Activated T-cell treated with anti-CD3 and anti-CD28 coated beads, Interleukin-2, amount 50 U/mL, for 4 hours (primary cell): ENCODE data around the gene FGGY. TPM values are rescaled to one million over a fixed set of nuclear protein-coding genes. Genes with fewer than 3 reads are reported as not detected.

ENCODE experiments used
- ATAC-seq, 2 donors: fragments of 200-7000 bp; cut with Tn5 transposase; one replicate each; pipeline ENCODE4 v1.10.0; 2021
- DNase-seq: peaks from one replicate; pipeline ENCODE4 v3.0.0-alpha.2; 2020
- H3K27me3 Mint-ChIP-seq: one replicate; pipeline ENCODE4 v1.8.0; 2021; ENCODE audit warnings: low read depth, mixed read lengths
- H3K36me3 Mint-ChIP-seq: one replicate; pipeline ENCODE4 v1.8.0; 2022; ENCODE audit warnings: mixed read lengths; ENCODE audit not compliant: insufficient read depth
- H3K4me1 Mint-ChIP-seq: one replicate; pipeline ENCODE4 v1.8.0; 2021; ENCODE audit warnings: low read depth, mixed read lengths
- H3K4me3 Mint-ChIP-seq: one replicate; pipeline ENCODE4 v1.8.0; 2021; ENCODE audit warnings: mild to moderate bottlenecking, moderate library complexity, mixed read lengths
- H3K9me3 Mint-ChIP-seq: one replicate; pipeline ENCODE4 v1.8.0; 2021; ENCODE audit warnings: mixed read lengths
- total RNA-seq, 3 donors: library from RNA; stranded (reverse); gene quantifications; one replicate each; pipeline ENCODE4 v1.2.1, GENCODE V29; 2021

Gene FGGY
- total RNA-seq, 3 donors from 2014 or later, result 2.5 to 4.8 (median 3.1) TPM

DNA sequence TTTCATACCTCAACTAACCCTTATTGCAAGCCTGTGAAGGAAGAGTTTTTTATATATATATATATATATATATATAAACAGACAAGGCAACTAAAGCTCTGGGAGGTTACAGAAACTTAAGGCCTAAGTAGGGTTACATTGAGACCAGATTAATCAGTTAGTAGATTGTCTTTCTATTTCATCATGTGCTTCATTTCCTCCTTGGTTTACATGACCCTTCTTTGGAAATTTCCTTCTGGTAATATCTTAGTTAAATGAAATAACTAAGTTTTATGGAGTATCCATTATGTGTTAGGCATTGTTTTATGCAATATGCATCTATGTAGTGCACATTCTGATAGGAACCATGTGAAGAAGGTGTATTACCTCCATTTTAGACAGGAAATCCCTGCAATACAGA, 112.7 kb downstream of the FGGY start:
- no peaks in the 10 kb centered on the region for H3K9me3 Mint-ChIP-seq
- H3K27me3 Mint-ChIP-seq, result no peaks in the 10 kb centered on the region

DNA sequence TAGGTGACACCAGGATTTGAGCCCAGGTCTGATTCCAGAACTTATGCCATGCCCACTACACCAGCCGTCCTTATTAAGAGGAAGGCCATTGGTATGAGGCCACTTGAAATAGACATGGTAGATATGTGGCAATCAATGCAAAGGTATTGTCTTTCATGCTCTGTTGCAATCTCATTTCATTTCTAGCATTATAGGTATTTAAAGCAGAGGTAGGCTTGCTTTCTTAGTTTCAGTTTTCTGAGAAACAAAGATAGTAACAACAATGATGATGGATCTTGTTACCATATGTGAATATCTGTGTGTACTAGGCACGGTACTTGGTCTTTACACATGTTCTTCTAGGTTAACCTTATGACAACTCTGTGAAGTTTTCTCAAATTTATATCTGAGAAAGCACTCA, 113.1 kb downstream of the FGGY start:
- Mint-ChIP-seq H3K4me1 (no peaks in the 10 kb centered on the region), H3K9me3 (no peaks in the 10 kb centered on the region), H3K4me3 (no peak overlapping the region), H3K36me3 (no peaks in the 10 kb centered on the region), H3K27me3 (no peaks in the 10 kb centered on the region)
- ATAC-seq (no peak), DNase-seq (no peak)

More for the DNA sequence above, 112.7 kb downstream of the FGGY start:
- Mint-ChIP-seq H3K4me1 (no peaks in the 10 kb centered on the region), H3K4me3 (no peak overlapping the region), H3K36me3 (no peaks in the 10 kb centered on the region)
- no peak for DNase-seq
- no peak for ATAC-seq

DNA sequence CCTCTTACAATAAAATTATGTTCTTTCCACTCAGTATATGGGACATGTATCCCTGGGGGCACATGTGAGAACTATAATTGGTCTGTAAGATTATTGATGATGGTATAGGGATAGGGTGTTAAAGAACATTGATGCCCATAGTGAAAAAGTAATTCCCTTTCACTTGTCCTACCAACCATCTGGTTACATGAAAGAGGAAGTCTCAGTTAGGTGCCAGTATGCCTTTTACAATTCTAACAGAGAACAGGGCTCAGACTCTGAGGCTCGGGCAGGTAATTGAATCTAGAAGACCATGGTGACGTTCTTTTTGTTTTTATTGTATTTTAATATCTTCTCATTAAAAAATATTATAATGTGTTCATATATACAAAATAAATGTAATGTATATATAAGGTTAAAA, 113.6 kb downstream of the FGGY start:
- H3K9me3 Mint-ChIP-seq, result no peaks in the 10 kb centered on the region

DNA sequence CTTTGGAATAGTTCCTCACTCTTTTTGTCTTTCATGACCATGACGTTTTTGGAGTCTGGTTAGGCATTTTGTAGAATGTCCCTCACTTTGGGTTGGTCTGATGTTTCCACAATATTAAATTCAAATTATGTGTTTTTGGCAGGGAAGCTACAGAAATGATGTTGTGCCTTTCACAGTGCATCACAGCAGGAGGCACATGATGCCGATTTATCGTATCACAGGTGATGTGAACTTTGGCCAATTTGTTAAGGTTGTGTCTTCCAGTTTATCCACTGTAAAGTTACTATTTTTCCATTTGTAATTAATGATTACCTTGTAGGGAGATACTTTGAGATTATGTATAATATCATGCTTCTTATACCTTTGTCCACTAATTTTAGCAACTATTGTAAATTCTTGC, 114.3 kb downstream of the FGGY start:
- DNase-seq (no peak), ATAC-seq (no peak)
- Mint-ChIP-seq H3K4me1 (no peaks in the 10 kb centered on the region), H3K4me3 (no peak overlapping the region), H3K36me3 (no peaks in the 10 kb centered on the region), H3K9me3 (no peaks in the 10 kb centered on the region), H3K27me3 (no peaks in the 10 kb centered on the region)

More for the DNA sequence above, 113.6 kb downstream of the FGGY start:
- Mint-ChIP-seq H3K4me1 (no peaks in the 10 kb centered on the region), H3K36me3 (no peaks in the 10 kb centered on the region), H3K4me3 (no peak overlapping the region), H3K27me3 (no peaks in the 10 kb centered on the region)
- DNase-seq (no peak), ATAC-seq (no peak)

DNA sequence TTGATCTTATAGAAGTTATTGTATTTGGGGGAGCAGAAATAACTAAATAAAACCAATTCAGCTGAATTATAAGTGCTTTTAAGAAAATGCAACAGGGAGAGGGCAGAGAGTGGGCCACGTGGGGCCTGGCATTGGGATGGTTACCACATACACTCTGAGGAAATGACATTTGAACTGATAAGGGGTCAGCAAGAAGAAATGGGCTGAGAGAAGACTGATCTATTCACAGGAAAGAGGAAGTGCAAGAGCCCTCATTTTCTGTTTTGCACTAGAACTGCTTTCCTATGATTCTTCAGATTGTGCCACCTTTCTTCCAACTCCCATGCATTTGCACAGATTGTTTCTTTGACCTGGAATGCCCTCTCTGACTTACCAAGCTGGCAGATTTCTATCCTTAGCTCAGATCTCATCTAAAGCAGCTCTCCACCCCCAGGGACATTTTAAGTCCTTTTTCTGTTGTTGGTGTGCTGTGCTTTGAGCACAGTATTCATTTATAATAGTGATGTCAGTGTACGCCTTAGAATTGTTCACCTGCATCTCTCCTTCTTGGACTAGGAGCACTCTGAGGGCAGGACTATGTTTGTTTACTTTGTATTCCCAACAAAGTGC, 115.9 kb downstream of the FGGY start:
- DNase-seq (no peak), ATAC-seq (no peak)
- Mint-ChIP-seq H3K27me3 (no peaks in the 10 kb centered on the region), H3K9me3 (no peaks in the 10 kb centered on the region), H3K4me3 (no peak overlapping the region), H3K4me1 (no peaks in the 10 kb centered on the region), H3K36me3 (no peaks in the 10 kb centered on the region)

DNA sequence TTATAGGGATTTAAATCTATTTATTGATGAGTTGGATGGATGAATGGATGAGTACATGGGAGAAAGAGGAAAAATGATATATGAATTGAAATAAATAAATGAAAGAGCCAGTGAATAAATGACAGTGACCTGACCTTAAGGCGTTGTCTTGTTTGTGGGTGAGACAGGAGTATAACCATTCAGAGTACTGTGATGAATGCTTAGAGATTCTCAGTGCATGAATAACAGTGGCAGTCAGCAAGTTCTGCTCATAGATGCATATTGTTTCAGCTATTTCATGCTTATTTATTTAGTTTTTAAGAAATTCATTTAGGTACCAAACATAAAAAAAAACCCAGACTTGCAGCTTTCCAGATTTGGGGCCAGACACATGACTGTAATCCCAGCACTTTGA, 116.4 kb downstream of the FGGY start:
- Mint-ChIP-seq H3K4me3 (no peak overlapping the region), H3K4me1 (no peaks in the 10 kb centered on the region), H3K36me3 (no peaks in the 10 kb centered on the region), H3K9me3 (no peaks in the 10 kb centered on the region), H3K27me3 (no peaks in the 10 kb centered on the region)
- DNase-seq (no peak), ATAC-seq (no peak)

DNA sequence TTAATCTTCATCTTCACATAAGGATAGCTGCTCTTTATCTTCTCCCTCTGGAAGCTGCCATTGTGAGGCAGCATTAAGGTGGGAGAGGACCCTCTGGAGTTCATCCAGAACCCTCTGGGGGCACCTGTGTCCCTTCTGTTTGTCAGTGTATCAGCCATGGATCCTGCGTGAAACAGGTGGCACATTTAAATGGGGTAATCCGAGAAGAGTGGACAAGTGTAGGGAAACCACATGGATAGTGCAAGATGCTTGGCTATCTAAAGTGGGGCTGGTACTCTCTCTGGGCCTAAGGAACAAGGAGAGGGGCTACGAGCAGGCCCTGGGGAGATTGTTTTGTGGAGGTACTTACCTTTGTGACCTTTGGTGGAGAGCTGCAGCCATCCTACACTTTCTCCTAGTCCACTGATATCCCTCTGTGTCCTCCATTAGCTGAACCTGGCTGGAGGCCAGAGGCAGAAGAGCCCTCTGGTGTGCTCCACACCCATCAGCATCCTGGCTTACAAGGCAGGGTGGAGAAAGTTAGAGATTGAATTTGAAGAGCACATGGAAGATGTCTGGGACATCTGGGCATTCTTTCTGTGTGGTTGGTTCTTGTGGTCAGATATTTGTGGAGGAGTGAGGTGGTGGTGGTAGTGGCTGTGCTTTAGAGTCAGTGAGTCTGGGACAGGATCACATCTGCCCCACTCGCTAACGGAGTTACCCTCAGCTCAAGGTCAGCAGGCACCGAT, 117.7 kb downstream of the FGGY start:
- Mint-ChIP-seq H3K4me1 (no peaks in the 10 kb centered on the region), H3K36me3 (no peaks in the 10 kb centered on the region), H3K9me3 (no peaks in the 10 kb centered on the region), H3K27me3 (no peaks in the 10 kb centered on the region), H3K4me3 (no peak overlapping the region)
- DNase-seq (no peak), ATAC-seq (no peak)

DNA sequence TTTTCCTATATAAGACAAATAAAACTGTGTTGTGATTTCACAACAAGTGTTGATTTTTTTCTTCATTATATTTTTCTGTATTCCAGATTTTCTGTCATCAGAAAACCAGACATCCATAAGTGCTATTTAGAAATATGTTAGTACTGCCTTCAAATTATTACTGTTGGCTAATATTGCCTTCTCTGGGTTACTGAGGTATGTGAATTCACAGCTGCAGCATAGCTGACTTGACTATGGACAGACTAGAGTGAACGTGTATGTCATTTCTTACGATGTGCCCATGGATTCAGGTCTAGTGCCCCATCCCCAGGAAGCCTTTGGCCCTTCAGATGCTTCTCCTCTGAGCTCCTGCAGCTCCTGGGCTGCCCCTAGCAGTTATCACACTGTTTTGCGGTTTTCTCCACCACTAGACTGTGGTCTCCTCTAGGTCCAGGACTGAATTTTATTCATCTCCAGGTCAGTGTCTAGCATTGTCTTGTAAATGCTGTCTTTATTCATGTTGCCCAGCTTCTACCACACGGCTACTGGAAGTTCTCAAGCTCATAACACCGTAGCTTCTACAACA, 118.5 kb downstream of the FGGY start:
- Mint-ChIP-seq H3K4me3 (no peak overlapping the region), H3K36me3 (no peaks in the 10 kb centered on the region), H3K9me3 (no peaks in the 10 kb centered on the region), H3K27me3 (no peaks in the 10 kb centered on the region), H3K4me1 (no peaks in the 10 kb centered on the region)
- no peak for ATAC-seq
- DNase-seq, result no peak

DNA sequence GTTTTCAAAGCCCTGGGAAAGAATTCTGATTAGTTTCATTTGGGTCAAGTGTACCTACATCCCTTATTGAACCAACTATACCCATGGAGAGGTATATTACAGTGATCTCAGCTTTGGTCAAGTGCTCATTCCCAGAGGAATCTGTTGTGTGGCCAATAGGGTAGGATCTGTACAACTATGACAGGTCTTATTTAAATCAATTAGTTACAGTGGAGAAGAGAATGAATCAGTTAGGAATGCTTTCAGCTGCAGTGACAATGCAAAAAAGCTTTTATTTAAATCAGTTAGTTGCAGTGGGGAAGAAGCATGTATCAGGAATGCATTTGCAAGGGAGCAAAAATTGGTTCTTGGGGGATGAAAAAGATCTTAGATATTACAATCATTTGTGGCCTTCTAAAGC, 119.0 kb downstream of the FGGY start:
- no peak for DNase-seq
- H3K4me1 Mint-ChIP-seq, result no peaks in the 10 kb centered on the region
- no peaks in the 10 kb centered on the region for H3K36me3 Mint-ChIP-seq
- H3K9me3 Mint-ChIP-seq, result no peaks in the 10 kb centered on the region
- no peak overlapping the region for H3K4me3 Mint-ChIP-seq
- no peak for ATAC-seq
- H3K27me3 Mint-ChIP-seq, result no peaks in the 10 kb centered on the region

DNA sequence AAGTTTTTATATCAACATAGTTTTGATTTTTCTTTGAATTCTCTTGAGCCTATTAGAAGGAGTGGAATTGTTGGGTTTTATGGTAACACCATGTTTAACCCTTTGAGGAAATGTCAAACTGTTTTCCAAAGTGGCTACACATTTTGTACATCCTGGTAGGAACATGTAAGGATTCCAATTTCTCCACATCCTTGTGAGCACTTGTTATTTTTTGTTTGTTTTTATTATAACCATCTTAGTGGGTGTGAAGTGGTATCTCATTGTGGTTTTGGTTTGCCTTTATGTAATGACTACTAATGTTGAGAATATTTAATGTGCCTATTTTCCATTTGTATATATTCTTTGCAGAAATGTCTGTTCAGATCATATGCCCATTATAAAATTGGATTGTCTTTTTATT, 120.5 kb downstream of the FGGY start:
- H3K4me3 Mint-ChIP-seq, result no peak overlapping the region
- no peaks in the 10 kb centered on the region for H3K36me3 Mint-ChIP-seq
- no peaks in the 10 kb centered on the region for H3K27me3 Mint-ChIP-seq
- ATAC-seq, result no peak
- H3K4me1 Mint-ChIP-seq, result no peaks in the 10 kb centered on the region
- H3K9me3 Mint-ChIP-seq, result no peaks in the 10 kb centered on the region
- no peak for DNase-seq

DNA sequence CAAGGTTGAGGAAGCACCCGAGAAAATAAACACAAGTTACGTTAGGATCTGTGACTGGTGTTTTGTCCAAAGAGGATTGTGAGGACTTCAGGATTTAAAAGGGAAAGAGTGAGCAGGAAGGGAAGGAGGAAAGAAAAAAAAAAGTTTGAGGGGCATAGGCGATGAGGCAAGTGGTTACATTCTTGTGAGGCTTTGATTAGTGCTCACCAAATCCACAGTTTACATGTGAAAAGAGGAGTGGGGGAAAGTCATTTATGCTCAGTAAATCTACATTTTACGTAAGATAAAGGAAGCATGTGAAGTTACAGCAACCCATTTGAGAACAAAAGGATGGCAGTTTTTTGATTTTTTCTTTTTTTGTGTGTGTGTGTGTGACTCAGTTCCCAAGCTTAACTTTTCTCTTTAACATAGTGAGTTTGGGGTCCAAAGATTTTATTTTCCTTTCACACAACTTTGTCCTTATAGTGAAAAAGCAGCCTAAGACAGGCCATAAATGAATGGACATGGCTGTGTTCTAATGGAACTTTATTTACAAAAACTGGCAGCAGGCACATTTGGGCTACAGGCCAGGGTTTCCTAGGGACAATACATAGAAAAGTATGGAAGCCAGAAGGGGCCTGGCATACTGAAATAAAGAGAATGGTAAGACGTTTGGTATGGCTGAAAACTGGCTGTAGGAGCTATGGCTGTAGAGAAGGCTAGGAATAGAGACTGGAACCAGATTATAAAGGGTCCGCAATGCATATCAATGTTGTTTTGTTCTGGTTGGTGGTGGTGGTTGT, 121.7 kb downstream of the FGGY start:
- no peaks in the 10 kb centered on the region for H3K4me1 Mint-ChIP-seq
- no peak overlapping the region for H3K4me3 Mint-ChIP-seq
- DNase-seq, result no peak
- no peaks in the 10 kb centered on the region for H3K9me3 Mint-ChIP-seq
- no peaks in the 10 kb centered on the region for H3K27me3 Mint-ChIP-seq
- H3K36me3 Mint-ChIP-seq, result no peaks in the 10 kb centered on the region
- no peak for ATAC-seq

DNA sequence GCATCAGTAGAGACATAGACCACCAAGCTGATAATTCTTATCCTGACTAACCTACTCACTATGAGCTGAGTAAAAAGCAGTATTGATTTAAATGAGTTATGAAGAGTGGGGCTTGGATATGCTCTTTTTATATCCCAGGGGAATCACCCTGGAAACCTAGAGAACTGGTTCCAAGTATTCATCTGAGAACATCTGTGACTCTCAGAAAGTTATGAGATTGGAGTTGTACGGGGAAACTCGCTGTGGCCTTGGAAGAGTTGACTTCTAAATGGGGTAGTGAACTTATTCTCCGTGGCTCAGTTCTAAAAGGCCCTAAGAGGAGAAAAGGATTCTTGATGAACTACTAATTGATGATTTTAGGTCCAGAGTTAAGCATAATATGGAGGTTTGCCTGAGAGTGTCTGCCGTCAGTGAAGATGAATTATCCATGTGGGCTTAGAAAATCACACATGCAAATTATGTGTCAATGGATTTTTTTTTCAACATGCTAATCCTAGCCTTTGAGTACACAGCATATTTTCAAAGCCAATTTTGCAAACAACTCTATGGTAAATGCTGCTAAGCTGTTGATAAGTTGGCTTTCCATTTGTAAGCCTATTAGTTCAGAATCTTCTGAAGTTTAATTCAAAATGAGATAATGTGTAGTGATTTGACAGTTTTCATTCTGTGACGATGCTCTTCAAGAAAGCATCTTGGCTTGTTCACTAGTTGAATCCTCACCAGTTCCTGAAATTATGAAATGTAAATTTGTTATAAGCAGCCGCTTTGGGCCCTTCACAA, 122.7 kb downstream of the FGGY start:
- DNase-seq, result no peak
- Mint-ChIP-seq H3K9me3 (no peaks in the 10 kb centered on the region), H3K4me1 (no peaks in the 10 kb centered on the region), H3K27me3 (no peaks in the 10 kb centered on the region), H3K36me3 (no peaks in the 10 kb centered on the region), H3K4me3 (no peak overlapping the region)
- ATAC-seq, result no peak

DNA sequence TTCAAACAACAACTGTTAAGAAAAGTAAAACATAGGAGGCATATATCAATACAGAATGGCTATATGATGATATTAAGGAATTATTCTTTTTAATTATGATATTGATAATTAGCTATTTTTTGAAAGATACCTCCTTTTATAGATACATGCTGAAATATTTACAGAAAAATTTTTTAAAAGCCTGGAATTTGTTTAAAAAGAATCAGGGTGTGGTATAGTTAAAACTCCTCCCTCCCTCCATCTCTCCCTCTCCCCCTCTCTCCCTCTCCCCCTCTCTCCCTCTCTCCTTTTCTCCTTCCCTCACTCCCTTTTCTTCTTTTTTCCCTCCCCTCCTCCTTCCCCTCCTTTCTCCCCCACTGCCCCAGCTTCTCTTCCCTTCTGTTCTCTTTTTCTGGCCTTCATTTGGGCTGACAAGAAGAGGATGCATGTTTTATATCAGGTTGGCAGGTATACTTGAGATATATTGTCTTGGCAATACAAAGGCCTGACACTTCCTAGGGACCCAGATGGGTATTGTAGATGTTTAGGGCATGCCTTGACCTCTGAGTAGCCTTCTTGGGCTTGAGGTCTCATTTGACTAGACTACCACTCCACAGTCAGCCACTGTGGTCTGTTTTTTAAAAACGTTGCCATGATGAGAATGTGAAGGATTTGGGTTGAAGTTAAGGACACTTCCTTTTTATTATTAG, 124.5 kb downstream of the FGGY start:
- Mint-ChIP-seq H3K4me3 (no peak overlapping the region), H3K27me3 (no peaks in the 10 kb centered on the region), H3K9me3 (no peaks in the 10 kb centered on the region), H3K36me3 (no peaks in the 10 kb centered on the region), H3K4me1 (no peaks in the 10 kb centered on the region)
- DNase-seq (no peak), ATAC-seq (no peak)
